GM23248 (cell line): ENCODE data around the gene RYR3. TPM values are rescaled to one million over a fixed set of nuclear protein-coding genes. Genes with fewer than 3 reads are reported as not detected.
"Not testable (repeated sequence)": the region's sequence is repeated elsewhere in the genome, so short reads cannot be mapped to it uniquely, and the experiment has no call there.

Source experiments
- DNase-seq: peaks from one replicate; pipeline ENCODE4 v3.0.0-alpha.2; 2015
- H2AFZ ChIP-seq: fragments of 200-600 bp; sonication (generic); 2 replicates; pipeline ENCODE4 v1.6.1; 2016; ENCODE audit warnings: antibody characterized with exemption
- H3F3A ChIP-seq: fragments of 200-600 bp; sonication (generic); 2 replicates; pipeline ENCODE4 v1.6.1; 2016; ENCODE audit warnings: mild to moderate bottlenecking, antibody characterized with exemption, mixed run types; ENCODE audit not compliant: insufficient read depth
- H3K27ac ChIP-seq: fragments of 200-600 bp; sonication (generic); 2 replicates; pipeline ENCODE4 v1.5.1; 2016; ENCODE audit warnings: mild to moderate bottlenecking
- H3K27me3 ChIP-seq: fragments of 200-600 bp; sonication (generic); replicated peaks from 2 replicates; pipeline ENCODE4 v1.6.1; 2016; ENCODE audit warnings: mild to moderate bottlenecking; ENCODE audit not compliant: insufficient read depth
- H3K36me3 ChIP-seq: fragments of 200-600 bp; sonication (generic); 2 replicates; pipeline ENCODE4 v1.6.1; 2016; ENCODE audit warnings: low read depth, mild to moderate bottlenecking
- H3K4me1 ChIP-seq: fragments of 200-600 bp; sonication (generic); 2 replicates; pipeline ENCODE4 v1.6.1; 2016; ENCODE audit warnings: mild to moderate bottlenecking; ENCODE audit not compliant: insufficient read depth
- H3K4me2 ChIP-seq: fragments of 200-600 bp; sonication (generic); one replicate; pipeline ENCODE4 v1.6.1; 2016; ENCODE audit warnings: mild to moderate bottlenecking; ENCODE audit not compliant: unreplicated experiment
- H3K4me3 ChIP-seq: fragments of 200-600 bp; sonication (generic); 2 replicates; pipeline ENCODE4 v1.5.1; 2016; ENCODE audit warnings: mild to moderate bottlenecking
- H3K79me2 ChIP-seq: fragments of 200-600 bp; sonication (generic); 2 replicates; pipeline ENCODE4 v1.6.1; 2016; ENCODE audit warnings: mild to moderate bottlenecking; ENCODE audit not compliant: insufficient read depth
- H3K9ac ChIP-seq: fragments of 200-600 bp; sonication (generic); 2 replicates; pipeline ENCODE4 v1.6.1; 2016; ENCODE audit warnings: mild to moderate bottlenecking
- H3K9me2 ChIP-seq: fragments of 200-600 bp; sonication (generic); 2 replicates; pipeline ENCODE4 v1.6.1; 2016; ENCODE audit warnings: mixed run types, mild to moderate bottlenecking, moderate library complexity; ENCODE audit not compliant: insufficient read depth
- H3K9me3 ChIP-seq: fragments of 200-600 bp; sonication (generic); one replicate; pipeline ENCODE4 v1.6.1; 2017; ENCODE audit warnings: low read depth
- H4K20me1 ChIP-seq: fragments of 200-600 bp; sonication (generic); 2 replicates; pipeline ENCODE4 v1.6.0; 2016; ENCODE audit not compliant: insufficient read depth
- EZH2 ChIP-seq: fragments of 200-600 bp; sonication (generic); IDR thresholded peaks from 2 replicates; pipeline ENCODE4 v1.6.1; 2018; ENCODE audit warnings: antibody characterized with exemption, mild to moderate bottlenecking; ENCODE audit not compliant: insufficient read depth, poor library complexity, severe bottlenecking
- EZH2phosphoT487 ChIP-seq: fragments of 200-600 bp; sonication (generic); IDR thresholded peaks from 2 replicates; pipeline ENCODE4 v1.6.1; 2018; ENCODE audit warnings: antibody characterized with exemption, moderate library complexity, mild to moderate bottlenecking, low read depth; ENCODE audit not compliant: insufficient read depth
- WGBS, 2 experiments: methylation state at CpG; one replicate each; pipeline ENCODE4 v1.1.6; 2015 to 2017; ENCODE audit warnings: low lambda C conversion rate in 2 of 2, low coverage in 1 of 2; ENCODE audit errors: missing lambda C conversion rate in 2 of 2; 5-methylcytosine and 5-hydroxymethylcytosine counted together
- in situ Hi-C: fragments of 300-500 bp; cut with MboI; formaldehyde crosslinking; loops from 2 replicates; pipeline ENCODE4 v1.15.0; 2020
- polyA plus RNA-seq: library from polyadenylated mRNA; unstranded; fragments of >200 nt; fragmentation: Nextera tagmentation; extraction: Ambion mirVana; gene quantifications from 2 replicates; pipeline ENCODE4 v1.2.1, GENCODE V29; 2016
- total RNA-seq: library from RNA; depleted of rRNA; stranded (reverse); fragments of >200 nt; shearing (Covaris generic); gene quantifications from 2 replicates; pipeline ENCODE4 v1.2.3, GENCODE V29; 2014

Gene RYR3
- total and polyA plus RNA-seq, 2 experiments from 2014 or later: 0.26 TPM; not detected in 1

DNA sequence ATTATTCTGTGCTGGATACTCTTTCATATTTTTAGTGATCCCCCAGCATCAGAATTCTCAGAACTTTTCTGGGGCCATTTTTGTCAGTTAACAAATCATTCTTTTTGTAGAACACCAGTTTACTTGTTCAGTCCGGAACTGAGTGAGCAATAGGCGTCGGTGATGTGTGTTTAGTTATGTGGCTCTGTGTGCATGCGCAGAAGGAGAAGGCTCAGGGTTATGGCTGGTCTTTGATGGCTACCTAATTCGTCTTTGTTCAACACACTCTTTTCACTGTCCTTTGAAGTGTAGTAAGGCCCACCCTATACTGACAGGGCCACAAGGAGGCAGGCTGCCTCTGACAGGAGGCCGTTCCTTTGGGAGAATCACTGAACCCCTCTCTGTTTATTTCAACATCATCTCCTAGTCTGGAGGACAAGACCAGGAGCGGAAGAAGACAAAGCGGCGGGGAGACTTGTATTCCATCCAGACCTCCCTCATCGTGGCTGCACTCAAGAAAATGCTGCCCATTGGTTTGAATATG is 499.4 kb downstream of the RYR3 start:
- no peak overlapping the region for H3K27ac ChIP-seq
- no peak overlapping the region for H3K4me3 ChIP-seq
- H3K4me1 ChIP-seq: no peaks in the 10 kb centered on the region
- no peak overlapping the region for H3K4me2 ChIP-seq
- TF ChIP-seq EZH2 (no peak), EZH2phosphoT487 (no peak)
- DNase-seq: no peak
- H3K9me2 ChIP-seq: no peaks in the 10 kb centered on the region
- no peak overlapping the region for H2AFZ ChIP-seq
- WGBS, 2 experiments: 68 to 70% methylated on average over 10 of the region's 10 CpGs
- H3F3A ChIP-seq: no peaks in the 10 kb centered on the region
- in situ Hi-C loops: no loop called here
- no peaks in the 10 kb centered on the region for H4K20me1 ChIP-seq
- H3K36me3 ChIP-seq: no peaks in the 10 kb centered on the region
- no peaks in the 10 kb centered on the region for H3K79me2 ChIP-seq
- no peaks in the 10 kb centered on the region for H3K9me3 ChIP-seq
- H3K27me3 ChIP-seq: peaks cover 31% of the 10 kb centered on the region
- no peak overlapping the region for H3K9ac ChIP-seq

DNA sequence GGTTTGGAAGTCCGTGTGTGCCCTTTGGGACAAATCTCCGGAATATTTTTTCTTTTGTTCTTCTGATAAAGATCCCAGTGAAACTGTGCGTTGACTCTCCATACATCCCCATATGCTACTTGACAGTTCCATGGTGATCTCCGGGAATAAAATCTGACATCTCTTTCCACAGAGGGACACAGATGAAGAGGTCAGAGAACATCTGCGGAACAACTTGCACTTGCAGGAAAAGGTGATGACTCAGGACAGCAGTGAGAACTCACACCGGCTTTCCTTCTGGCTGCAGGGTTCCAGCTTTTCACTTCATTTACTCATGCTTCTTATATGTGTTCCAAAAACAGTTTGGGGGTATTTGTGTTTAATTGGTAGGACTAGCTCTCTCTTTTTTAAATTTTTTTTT is 500.0 kb downstream of the RYR3 start:
- Histone ChIP-seq H3K9me2 (no peaks in the 10 kb centered on the region), H3F3A (no peaks in the 10 kb centered on the region), H3K9ac (no peak overlapping the region), H2AFZ (no peak overlapping the region), H3K27ac (no peak overlapping the region), H3K4me1 (no peaks in the 10 kb centered on the region), H3K4me2 (no peak overlapping the region), H3K9me3 (no peaks in the 10 kb centered on the region), H3K36me3 (no peaks in the 10 kb centered on the region), H3K4me3 (no peak overlapping the region), H4K20me1 (no peaks in the 10 kb centered on the region), H3K79me2 (no peaks in the 10 kb centered on the region), H3K27me3 (peaks cover 31% of the 10 kb centered on the region)
- 47% methylated on average over 6 of the region's 6 CpGs for WGBS, 2 experiments
- DNase-seq: no peak
- TF ChIP-seq EZH2phosphoT487: no peak
- TF ChIP-seq EZH2: no peak
- in situ Hi-C loops: no loop called here

DNA sequence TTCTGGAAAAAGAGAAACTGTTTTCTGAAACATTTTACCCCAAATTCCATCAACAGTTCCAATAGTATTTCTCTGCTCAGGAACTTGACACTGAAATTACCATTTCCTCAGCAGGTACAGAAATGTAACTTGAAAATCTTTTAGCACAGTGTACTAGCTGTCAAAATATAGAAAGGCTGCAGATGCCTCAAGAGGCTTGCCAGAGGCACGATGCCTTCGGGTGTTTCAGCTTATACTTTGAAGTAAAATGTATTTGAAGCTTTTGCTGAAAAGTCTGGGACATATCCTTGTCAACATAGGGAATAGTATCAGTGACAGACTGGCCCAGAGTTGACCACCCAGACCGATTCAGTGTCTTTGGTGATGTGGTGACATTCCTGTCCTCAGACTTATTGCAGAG is 503.1 kb downstream of the RYR3 start:
- Histone ChIP-seq H3K27ac (no peak overlapping the region), H3K4me2 (no peak overlapping the region), H3K36me3 (no peaks in the 10 kb centered on the region), H3K9me3 (no peaks in the 10 kb centered on the region), H3F3A (no peaks in the 10 kb centered on the region), H3K4me3 (no peak overlapping the region), H3K4me1 (no peaks in the 10 kb centered on the region), H3K9me2 (no peaks in the 10 kb centered on the region), H4K20me1 (no peaks in the 10 kb centered on the region; the same call in 1 of the 2 replicates), H3K27me3 (peaks cover 8% of the 10 kb centered on the region), H3K79me2 (no peaks in the 10 kb centered on the region), H3K9ac (no peak overlapping the region), H2AFZ (no peak overlapping the region)
- no peak for DNase-seq
- in situ Hi-C loops: no loop called here
- TF ChIP-seq EZH2phosphoT487 (no peak), EZH2 (no peak)
- 4 to 5% methylated on average over 3 of the region's 3 CpGs for WGBS, 2 experiments

DNA sequence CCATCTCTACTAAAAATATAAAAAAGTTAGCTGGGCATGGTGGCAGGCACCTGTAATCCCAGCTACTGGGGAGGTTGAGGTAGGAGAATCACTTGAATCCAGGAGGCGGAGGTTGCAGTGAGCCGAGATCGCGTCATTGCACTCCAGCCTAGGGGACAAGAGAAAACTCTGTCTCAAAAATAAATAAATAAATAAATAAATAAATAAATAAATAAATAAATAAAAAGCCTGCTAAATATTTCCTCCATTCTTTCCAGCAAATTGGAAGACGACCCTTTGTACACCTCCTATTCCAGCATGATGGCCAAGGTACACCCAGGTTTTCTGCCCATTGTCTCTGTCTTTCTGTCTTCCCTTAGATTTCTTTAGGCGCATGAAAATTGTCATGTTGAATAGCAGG is 508.7 kb downstream of the RYR3 start:
- H3K27ac ChIP-seq, DNase-seq, H3K79me2 ChIP-seq, H4K20me1 ChIP-seq, H3K36me3 ChIP-seq, H3K4me3 ChIP-seq, H2AFZ ChIP-seq, H3K9me3 ChIP-seq, H3K9me2 ChIP-seq, H3K9ac ChIP-seq, in situ Hi-C loops, H3F3A ChIP-seq, H3K4me2 ChIP-seq, H3K4me1 ChIP-seq: not testable (repeated sequence)
- H3K27me3 ChIP-seq: peaks cover 29% of the 10 kb centered on the region
- 79 to 84% methylated on average over 6 of the region's 6 CpGs for WGBS, 2 experiments

DNA sequence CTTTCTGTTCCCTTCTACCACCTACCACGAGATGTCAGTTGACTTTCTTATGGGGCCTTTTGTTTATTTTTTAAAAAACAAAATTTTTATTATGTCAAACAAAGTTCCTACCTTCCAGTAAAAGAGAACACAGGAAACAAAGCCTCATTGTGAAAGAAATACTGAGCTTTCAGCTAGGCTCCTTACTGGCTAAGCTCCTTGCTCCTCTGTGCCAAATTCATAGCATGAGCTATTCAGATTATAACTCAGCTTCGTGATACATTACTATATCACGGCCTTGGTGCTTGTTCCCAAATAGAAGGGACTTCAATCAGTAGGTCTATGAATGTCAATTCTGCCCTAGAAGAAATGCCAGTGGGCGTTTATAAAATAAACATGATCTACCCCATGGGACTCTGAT is 511.7 kb downstream of the RYR3 start:
- no peaks in the 10 kb centered on the region for H3K9me3 ChIP-seq
- H3K27me3 ChIP-seq: peaks cover 29% of the 10 kb centered on the region
- no peaks in the 10 kb centered on the region for H3K4me1 ChIP-seq
- WGBS, 2 experiments: 19 to 26% methylated on average over 4 of the region's 4 CpGs
- no peaks in the 10 kb centered on the region for H3K36me3 ChIP-seq
- in situ Hi-C loops: no loop called here
- H3K4me2 ChIP-seq: no peak overlapping the region
- no peak overlapping the region for H3K27ac ChIP-seq
- H4K20me1 ChIP-seq: no peaks in the 10 kb centered on the region; the same call in 1 of the 2 replicates
- H3K79me2 ChIP-seq: no peaks in the 10 kb centered on the region
- no peaks in the 10 kb centered on the region for H3F3A ChIP-seq
- H3K9me2 ChIP-seq: no peaks in the 10 kb centered on the region
- no peak overlapping the region for H3K4me3 ChIP-seq
- no peak for TF ChIP-seq EZH2
- no peak for TF ChIP-seq EZH2phosphoT487
- no peak overlapping the region for H3K9ac ChIP-seq
- no peak overlapping the region for H2AFZ ChIP-seq
- DNase-seq: no peak
